RWPE1 (cell line): Measurements from ENCODE around the gene FANK1.

Experiments
- CTCF ChIA-PET: fragments of 350-600 bp; sonication (Branson Sonifier 250); formaldehyde crosslinking; extraction: SDS; loops from one replicate; lab custom pipeline; 2021; lab: Yijun Ruan, JAX
- POLR2A ChIA-PET: fragments of 400-600 bp; formaldehyde crosslinking; extraction: SDS; loops from one replicate; lab custom pipeline; 2020; ENCODE audit warnings: antibody characterized with exemption; ENCODE audit not compliant: low non-redundant PET; lab: Yijun Ruan, JAX
- DNase-seq: peaks from one replicate; pipeline ENCODE4 v3.0.0; 2012; ENCODE audit warnings: low spot score
- H3K27ac ChIP-seq: fragments of 450-650 bp; 2 replicates; pipeline ENCODE4 v1.5.1; 2017
- TF ChIP-seq, protein P1 (sequence below): fragments of 450-650 bp; conservative IDR thresholded peaks from 2 replicates; pipeline ENCODE4 v1.5.1; 2017; ENCODE audit warnings: low read depth, mild to moderate bottlenecking

Gene FANK1

GRCh38 chr10:126058104-126058503, 161.7 kb downstream of the FANK1 start:
- TF ChIP-seq, protein P1, sequence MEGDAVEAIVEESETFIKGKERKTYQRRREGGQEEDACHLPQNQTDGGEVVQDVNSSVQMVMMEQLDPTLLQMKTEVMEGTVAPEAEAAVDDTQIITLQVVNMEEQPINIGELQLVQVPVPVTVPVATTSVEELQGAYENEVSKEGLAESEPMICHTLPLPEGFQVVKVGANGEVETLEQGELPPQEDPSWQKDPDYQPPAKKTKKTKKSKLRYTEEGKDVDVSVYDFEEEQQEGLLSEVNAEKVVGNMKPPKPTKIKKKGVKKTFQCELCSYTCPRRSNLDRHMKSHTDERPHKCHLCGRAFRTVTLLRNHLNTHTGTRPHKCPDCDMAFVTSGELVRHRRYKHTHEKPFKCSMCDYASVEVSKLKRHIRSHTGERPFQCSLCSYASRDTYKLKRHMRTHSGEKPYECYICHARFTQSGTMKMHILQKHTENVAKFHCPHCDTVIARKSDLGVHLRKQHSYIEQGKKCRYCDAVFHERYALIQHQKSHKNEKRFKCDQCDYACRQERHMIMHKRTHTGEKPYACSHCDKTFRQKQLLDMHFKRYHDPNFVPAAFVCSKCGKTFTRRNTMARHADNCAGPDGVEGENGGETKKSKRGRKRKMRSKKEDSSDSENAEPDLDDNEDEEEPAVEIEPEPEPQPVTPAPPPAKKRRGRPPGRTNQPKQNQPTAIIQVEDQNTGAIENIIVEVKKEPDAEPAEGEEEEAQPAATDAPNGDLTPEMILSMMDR = no peak
- POLR2A ChIA-PET = no interaction called here
- DNase-seq = no peak
- H3K27ac ChIP-seq = no peak overlapping the region
- CTCF ChIA-PET = interaction anchor here (0.6 kb wide), 1 partner anchor 252 kb away, joined by 4 read pairs; no protein-coding TSS in a partner anchor

DNA sequence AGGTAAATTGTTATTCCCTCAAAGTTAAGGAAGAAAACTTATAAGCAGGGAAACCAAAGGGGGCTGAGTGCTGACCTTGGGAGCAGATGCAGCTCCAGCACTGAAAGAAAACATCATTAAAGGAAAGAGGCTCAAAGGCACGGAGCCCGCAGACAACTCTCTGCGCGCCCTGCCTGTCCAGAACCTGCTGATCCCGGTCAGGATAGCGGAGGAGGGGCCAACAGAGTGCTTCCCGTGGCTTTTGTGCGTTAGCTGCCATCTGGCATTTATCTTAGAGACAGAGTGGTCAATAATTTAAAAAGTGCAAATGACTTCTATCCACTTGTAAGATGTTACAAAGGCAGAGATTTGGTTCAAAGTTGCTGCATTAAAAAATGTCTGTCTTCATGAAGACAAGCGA, 162.1 kb downstream of the FANK1 start:
- DNase-seq = no peak
- TF ChIP-seq, protein P1 = no peak
- POLR2A ChIA-PET = no interaction called here
- no peak overlapping the region for H3K27ac ChIP-seq
- CTCF ChIA-PET = no interaction called here
